Epithelial cell of proximal tubule (primary cell): ENCODE measurements around the gene NDUFB10. TPM values are rescaled to one million over a fixed set of nuclear protein-coding genes. Genes with fewer than 3 reads are reported as not detected.

Experiments used
- DNase-seq: peaks from one replicate; pipeline ENCODE4 v3.0.0-alpha.2; 2011; ENCODE audit warnings: low read depth
- H3K4me3 ChIP-seq: 2 replicates; pipeline ENCODE4 v1.5.1; 2011; ENCODE audit warnings: low read depth, mild to moderate bottlenecking, low read length
- CTCF ChIP-seq: conservative IDR thresholded peaks from 2 replicates; pipeline ENCODE4 v1.5.1; 2012; ENCODE audit warnings: low read depth, mild to moderate bottlenecking, low read length
- total RNA-seq: library from RNA; depleted of rRNA; stranded (reverse); fragments of >200 nt; gene quantifications from 2 replicates; pipeline ENCODE4 v1.2.3, GENCODE V29; 2015

Gene NDUFB10
- total RNA-seq, 1 donor from 2014 or later = 407 TPM

- no peak for TF ChIP-seq CTCF
- DNase-seq = no peak
Observed at GRCh38 chr16:1975432-1976215, 16.3 kb downstream of the NDUFB10 start.

GRCh38 chr16:1976216-1976520 is 16.8 kb downstream of the NDUFB10 start:
- DNase-seq = no peak
- no peak overlapping the region for H3K4me3 ChIP-seq
- TF ChIP-seq CTCF = no peak

More at GRCh38 chr16:1975432-1976215, 16.3 kb downstream of the NDUFB10 start:
- no peak overlapping the region for H3K4me3 ChIP-seq

GRCh38 chr16:1976951-1977874 is 17.9 kb downstream of the NDUFB10 start:
- H3K4me3 ChIP-seq = no peak overlapping the region
- DNase-seq = no peak
- TF ChIP-seq CTCF = no peak

GRCh38 chr16:1977875-1978268 is 18.5 kb downstream of the NDUFB10 start:
- no peak for TF ChIP-seq CTCF
- no peak overlapping the region for H3K4me3 ChIP-seq
- no peak for DNase-seq

- no peak for DNase-seq
- H3K4me3 ChIP-seq = no peak overlapping the region
- no peak for TF ChIP-seq CTCF
Observed at GRCh38 chr16:1978476-1979120, 19.3 kb downstream of the NDUFB10 start.

GRCh38 chr16:1979271-1980029 is 20.1 kb downstream of the NDUFB10 start:
- DNase-seq = no peak
- no peak for TF ChIP-seq CTCF
- H3K4me3 ChIP-seq = no peak overlapping the region
